ENCODE measurements around the gene DNASE1L3. TPM values are rescaled to one million over a fixed set of nuclear protein-coding genes. Genes with fewer than 3 reads are reported as not detected.
"Not testable (repeated sequence)": the region's sequence is repeated elsewhere in the genome, so short reads cannot be mapped to it uniquely, and the experiment has no call there.

DNASE1L3 gene
- polyA plus RNA-seq, 12 donors, result 0.15 to 5.9 (median 0.89) TPM; not detected in 2

GRCh38 chr3:58236527-58237237 lies 25.9 kb upstream of the DNASE1L3 start:
- no peak for DNase-seq

DNA sequence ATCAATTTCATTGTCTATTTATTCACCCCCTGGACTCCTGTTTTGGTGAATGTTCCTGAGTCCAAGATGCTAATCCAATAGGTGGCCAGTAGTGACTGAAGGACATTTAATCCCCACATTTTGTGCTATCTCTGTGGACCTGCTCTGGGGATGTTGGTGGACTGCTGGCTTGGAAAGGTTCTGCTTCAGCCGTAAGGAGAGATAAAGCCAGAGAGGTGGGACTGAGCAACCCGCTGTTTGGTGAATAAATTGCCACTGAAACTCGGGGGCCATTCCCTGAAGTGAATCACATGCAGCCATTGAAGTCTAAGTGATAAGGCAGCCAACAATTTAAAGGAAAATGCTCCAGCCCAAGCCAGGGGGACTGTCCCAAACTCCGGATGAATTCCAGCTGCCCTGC lies 25.2 kb upstream of the DNASE1L3 start:
- no peak for DNase-seq

- DNase-seq, result no peak
Measured at GRCh38 chr3:58234516-58234931, 23.8 kb upstream of the DNASE1L3 start.

GRCh38 chr3:58231666-58232065 lies 20.9 kb upstream of the DNASE1L3 start:
- no peak for DNase-seq

GRCh38 chr3:58230876-58231552 lies 20.2 kb upstream of the DNASE1L3 start:
- DNase-seq, result no peak

GRCh38 chr3:58227933-58228332 lies 17.2 kb upstream of the DNASE1L3 start:
- not testable (repeated sequence) for DNase-seq

- no peak for DNase-seq
Measured at GRCh38 chr3:58223855-58224254, 13.1 kb upstream of the DNASE1L3 start.

- no peak for DNase-seq
Measured at GRCh38 chr3:58222161-58222724, 11.5 kb upstream of the DNASE1L3 start.

DNA sequence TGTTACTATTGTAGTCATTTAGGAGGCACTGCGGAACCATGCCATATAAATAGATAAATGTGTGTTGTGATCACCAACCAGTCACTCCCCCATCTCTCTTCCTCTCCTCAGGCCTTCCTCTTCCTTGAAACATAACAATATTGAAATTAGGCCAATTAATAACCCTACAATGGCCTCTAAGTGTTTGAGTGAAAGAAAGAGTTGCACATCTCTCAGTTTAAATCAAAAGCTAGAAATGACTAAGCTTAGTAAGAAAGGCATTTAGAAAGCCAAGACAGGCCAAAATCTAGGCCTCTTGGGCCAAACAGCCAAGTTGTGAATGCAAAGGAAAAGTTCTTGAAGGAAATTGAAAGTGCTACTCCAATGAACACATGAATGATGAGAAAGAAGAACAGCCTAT lies 8.1 kb upstream of the DNASE1L3 start:
- DNase-seq, result no peak

DNA sequence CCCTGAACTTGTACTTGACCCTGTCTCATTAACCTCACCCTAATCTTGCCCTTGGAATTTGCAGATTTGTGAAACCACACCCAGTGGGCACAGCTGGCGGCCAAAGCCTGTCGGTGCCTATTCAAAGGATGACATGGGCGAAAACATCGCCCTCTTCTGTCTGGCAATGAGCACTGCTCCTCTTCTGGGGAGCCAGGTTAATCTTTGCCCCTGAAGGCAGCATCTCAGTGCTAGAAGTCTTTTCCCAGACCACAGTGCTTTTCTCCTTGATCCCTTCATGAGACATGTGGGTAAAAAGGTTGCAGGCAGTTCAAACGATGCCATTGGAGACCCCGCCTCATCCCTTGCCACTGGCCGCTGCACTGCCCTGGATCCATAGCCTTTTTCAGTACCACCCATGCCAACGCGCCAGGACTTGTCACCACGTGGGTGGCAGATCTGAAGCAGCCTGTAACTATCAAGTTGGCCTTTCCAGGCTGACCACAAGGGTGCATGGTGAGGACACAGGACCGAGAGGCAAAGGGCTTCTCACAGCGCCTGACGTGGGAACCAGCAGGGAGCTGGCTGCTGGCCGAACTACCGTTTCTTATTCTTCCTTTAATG lies 6.5 kb upstream of the DNASE1L3 start:
- peak; percentile 38 for DNase-seq

DNA sequence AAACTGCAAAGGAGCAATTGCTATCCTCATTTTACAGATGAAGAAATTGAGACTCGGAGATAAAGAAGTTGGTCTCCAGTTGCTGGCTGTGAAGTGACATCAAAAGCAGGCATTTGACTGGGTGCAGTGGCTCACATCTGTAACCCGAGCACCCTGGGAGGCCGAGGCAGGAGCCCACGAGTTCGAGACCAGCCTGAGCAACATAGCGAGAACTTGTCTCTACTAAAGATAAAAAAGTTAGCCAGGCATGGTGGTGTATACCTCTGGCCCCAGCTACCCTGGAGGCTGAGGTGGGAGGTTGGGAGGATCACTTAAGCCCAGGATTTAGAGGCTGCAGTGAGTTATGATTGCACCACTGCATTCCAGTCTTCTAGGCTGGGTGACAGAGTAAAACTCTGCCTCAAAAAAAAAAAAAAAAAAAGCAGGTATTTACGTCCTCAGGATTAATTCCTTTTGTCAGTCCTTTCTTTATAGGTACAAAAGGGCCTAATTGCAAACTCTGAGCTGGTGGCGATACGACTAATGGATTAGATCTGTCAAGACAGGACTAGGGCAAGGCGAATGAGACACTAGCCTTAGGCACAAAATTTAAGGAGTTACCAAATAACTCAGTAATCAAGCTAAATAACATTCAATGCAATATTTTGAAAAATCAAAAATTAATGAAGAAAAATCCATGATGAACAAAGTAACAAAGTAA lies 5.9 kb upstream of the DNASE1L3 start:
- no peak for DNase-seq

GRCh38 chr3:58215317-58216025 lies 4.7 kb upstream of the DNASE1L3 start:
- no peak for DNase-seq

GRCh38 chr3:58214484-58215316 lies 3.9 kb upstream of the DNASE1L3 start:
- DNase-seq, result no peak

DNA sequence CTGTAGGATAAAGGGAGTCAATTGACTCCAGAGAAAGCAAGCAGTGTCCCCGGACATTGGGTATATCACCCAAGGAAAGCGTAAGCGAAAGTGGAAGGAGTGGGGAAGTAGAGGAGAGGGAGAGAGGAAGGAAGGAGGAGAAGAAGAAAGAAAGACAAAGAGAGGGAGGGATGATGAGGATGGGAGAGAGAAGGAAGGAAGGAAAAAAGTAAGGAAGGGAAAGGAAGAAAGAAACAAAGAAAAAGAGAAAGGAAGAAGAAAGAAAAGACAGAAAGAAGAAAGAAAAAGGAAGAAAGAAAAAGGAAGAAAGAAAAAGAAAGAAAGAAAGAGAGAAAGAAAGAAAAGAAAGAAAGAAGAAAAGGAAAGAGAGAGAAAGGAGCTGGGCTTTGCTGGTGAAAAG lies 839 bp downstream of the DNASE1L3 start:
- no peak for DNase-seq

GRCh38 chr3:58207954-58208353 lies 2.8 kb downstream of the DNASE1L3 start:
- DNase-seq, result no peak

GRCh38 chr3:58206406-58207011 lies 4.3 kb downstream of the DNASE1L3 start:
- no peak for DNase-seq

DNA sequence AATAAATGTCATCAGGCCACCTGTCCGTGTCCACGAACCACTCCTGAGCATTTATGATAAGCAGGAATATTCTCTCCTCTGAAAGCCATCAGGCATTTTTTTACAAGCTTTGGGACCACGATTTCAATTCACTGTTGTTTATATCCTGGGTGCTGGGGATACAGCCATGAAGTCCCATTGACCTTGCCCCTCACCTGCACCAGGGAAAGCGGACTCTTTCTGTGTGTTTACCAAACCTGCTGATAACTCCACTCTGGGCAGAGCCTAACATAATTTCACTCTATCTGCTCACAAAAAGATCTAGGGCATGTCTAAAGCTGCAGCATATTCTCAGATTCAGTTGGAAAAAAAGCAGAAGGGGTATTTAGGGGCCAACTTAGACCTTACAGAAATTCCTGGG lies 4.8 kb downstream of the DNASE1L3 start:
- DNase-seq, result no peak

- DNase-seq, result no peak
Measured at GRCh38 chr3:58204720-58205119, 6.1 kb downstream of the DNASE1L3 start.

GRCh38 chr3:58203541-58203940 lies 7.2 kb downstream of the DNASE1L3 start:
- no peak for DNase-seq

DNA sequence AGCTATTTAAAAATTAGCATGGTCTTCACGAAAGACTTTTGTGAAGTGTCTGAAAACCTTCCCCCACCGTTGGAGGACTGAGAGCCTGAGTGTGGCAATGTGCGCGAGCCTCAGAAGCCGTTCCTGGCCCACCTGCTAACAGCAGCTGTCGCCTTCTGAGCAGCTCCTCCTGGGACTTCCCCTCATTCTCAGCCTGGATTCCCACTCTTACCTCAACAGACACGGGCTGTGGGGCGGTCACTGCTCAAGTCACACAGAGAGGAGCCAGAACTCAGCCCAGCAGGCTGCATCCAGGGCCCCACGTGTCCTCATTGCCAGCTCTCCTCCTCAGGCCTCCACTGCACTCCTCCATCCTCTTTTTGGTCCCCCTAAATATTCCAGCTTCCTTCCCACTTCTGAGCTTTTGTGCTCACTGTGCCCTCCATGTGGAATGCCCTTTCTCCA lies 7.8 kb downstream of the DNASE1L3 start:
- DNase-seq, result no peak

Data from muscle of arm (tissue), 12 donors.